GM23338 (cell line): ENCODE data around the gene RNF220.

Source experiments
- CTCF ChIP-seq, 2 experiments: fragments of 200-600 bp in 1 of 2; sonication (generic) in 1 of 2; conservative IDR thresholded peaks; 2 replicates each; pipeline versions ENCODE4 v1.5.1 to v1.6.1; 2016 to 2017; ENCODE audit warnings: antibody characterized with exemption in 2 of 2, low read depth in 2 of 2, mild to moderate bottlenecking in 2 of 2, moderate library complexity in 1 of 2
- EZH2 ChIP-seq: fragments of 200-600 bp; sonication (generic); IDR thresholded peaks from one replicate; pipeline ENCODE4 v1.8.0; 2017; ENCODE audit warnings: antibody characterized with exemption, mild to moderate bottlenecking, low read depth; ENCODE audit not compliant: unreplicated experiment
- EZH2phosphoT487 ChIP-seq: fragments of 200-600 bp; sonication (generic); IDR thresholded peaks from one replicate; pipeline ENCODE4 v1.8.1; 2018; ENCODE audit warnings: antibody characterized with exemption; ENCODE audit not compliant: unreplicated experiment
- POLR2AphosphoS5 ChIP-seq: IDR thresholded peaks from 2 replicates; pipeline ENCODE4 v1.6.1; 2016; ENCODE audit warnings: antibody characterized with exemption, low read depth
- REST ChIP-seq: IDR thresholded peaks from one replicate; pipeline ENCODE4 v1.6.1; 2018; ENCODE audit warnings: antibody characterized with exemption; ENCODE audit not compliant: unreplicated experiment
- ZNF331 ChIP-seq: fragments of 250-450 bp; sonication (Bioruptor Pico); IDR thresholded peaks from 2 replicates; pipeline ENCODE4 v1.5.0; 2020; ENCODE audit warnings: low read depth, mild to moderate bottlenecking, moderate library complexity

GRCh38 chr1:44590475-44590874 is 185.4 kb downstream of the RNF220 start:
- TF ChIP-seq CTCF (conservative IDR thresholded peaks at IDR 0.05; ENCODE audit: low read depth in 2 of 2) (no peak), POLR2AphosphoS5 (no peak), EZH2 (no peak), REST (no peak), EZH2phosphoT487 (no peak), ZNF331 (no peak)
